Ascending aorta (tissue), 2 donors: Measurements from ENCODE around the gene PMM2. TPM values are rescaled to one million over a fixed set of nuclear protein-coding genes. Genes with fewer than 3 reads are reported as not detected.

Experiments
- DNase-seq, 2 donors: peaks; one replicate each; pipeline ENCODE4 v3.0.0-alpha.2; 2019; ENCODE audit warnings: low spot score in 2 of 2
- H3K27ac ChIP-seq, 2 donors: fragments of 200-600 bp; sonication (generic); one replicate each; pipeline ENCODE4 v1.5.1; 2016 to 2017; ENCODE audit warnings: mild to moderate bottlenecking in 1 of 2
- H3K27me3 ChIP-seq: fragments of 200-600 bp; sonication (generic); one replicate; pipeline ENCODE4 v1.5.1; 2017
- H3K36me3 ChIP-seq, 2 donors: fragments of 200-600 bp; sonication (generic); one replicate each; pipeline ENCODE4 v1.5.1; 2016
- H3K4me1 ChIP-seq, 2 donors: fragments of 200-600 bp; sonication (generic); one replicate each; pipeline ENCODE4 v1.5.1; 2016 to 2017; ENCODE audit warnings: mild to moderate bottlenecking in 1 of 2
- H3K4me3 ChIP-seq, 2 donors: fragments of 200-600 bp; sonication (generic); one replicate each; pipeline ENCODE4 v1.5.1; 2016 to 2017; ENCODE audit warnings: mild to moderate bottlenecking in 1 of 2
- H3K9me3 ChIP-seq, 2 donors: fragments of 200-600 bp; sonication (generic); one replicate each; pipeline ENCODE4 v1.5.1; 2016
- intact Hi-C: fragments of 100-400 bp; cut with DNase I; formaldehyde crosslinking; loops from one replicate; pipeline ENCODE4 v1.15.1; 2023
- total RNA-seq: library from RNA; depleted of rRNA; stranded (reverse); fragments of >200 nt; gene quantifications from one replicate; pipeline ENCODE4 v1.1.0, GENCODE V29; 2016
- TF ChIP-seq, protein P1 (sequence below), 3 experiments: fragments of 200-600 bp in 2 of 3; fragments of 450-650 bp in 1 of 3; sonication (generic) in 2 of 3; IDR thresholded peaks; one replicate each; pipeline ENCODE4 v1.5.1; 2016 to 2019; ENCODE audit warnings: antibody characterized with exemption in 3 of 3, mild to moderate bottlenecking in 1 of 3, moderate library complexity in 1 of 3

Gene PMM2
- total RNA-seq, 1 donor from 2014 or later = 17.9 TPM

DNA sequence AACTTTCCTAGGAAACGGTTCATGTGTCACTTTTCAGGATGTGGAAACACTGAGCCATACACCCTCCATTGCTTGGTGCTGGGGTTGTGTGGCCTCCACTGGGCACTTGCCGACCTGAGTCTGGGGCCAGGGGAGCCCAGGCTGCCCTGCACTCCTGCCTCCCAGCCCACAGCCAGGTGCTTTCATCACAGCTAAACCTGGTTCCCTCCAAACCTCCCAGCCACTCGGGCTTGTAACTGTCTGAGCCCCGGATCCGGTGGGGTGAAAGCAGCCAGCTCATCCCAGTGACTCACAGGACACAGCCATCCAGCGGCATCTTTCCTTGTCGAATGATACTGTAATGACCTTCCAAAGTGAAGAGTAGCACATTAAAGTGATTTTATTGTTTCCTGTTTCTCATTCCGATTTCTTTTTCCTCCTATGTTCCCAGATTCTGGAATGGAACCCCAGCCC is 51.3 kb downstream of the PMM2 start:
- no peaks in the 10 kb centered on the region for H3K27me3 ChIP-seq
- no peaks in the 10 kb centered on the region for H3K9me3 ChIP-seq
- H3K36me3 ChIP-seq = peaks cover 24 to 46% of the 10 kb centered on the region in 2 donors
- peaks cover 0 to 6% of the 10 kb centered on the region in 2 donors for H3K4me1 ChIP-seq
- intact Hi-C loops = no loop called here
- TF ChIP-seq, protein P1, sequence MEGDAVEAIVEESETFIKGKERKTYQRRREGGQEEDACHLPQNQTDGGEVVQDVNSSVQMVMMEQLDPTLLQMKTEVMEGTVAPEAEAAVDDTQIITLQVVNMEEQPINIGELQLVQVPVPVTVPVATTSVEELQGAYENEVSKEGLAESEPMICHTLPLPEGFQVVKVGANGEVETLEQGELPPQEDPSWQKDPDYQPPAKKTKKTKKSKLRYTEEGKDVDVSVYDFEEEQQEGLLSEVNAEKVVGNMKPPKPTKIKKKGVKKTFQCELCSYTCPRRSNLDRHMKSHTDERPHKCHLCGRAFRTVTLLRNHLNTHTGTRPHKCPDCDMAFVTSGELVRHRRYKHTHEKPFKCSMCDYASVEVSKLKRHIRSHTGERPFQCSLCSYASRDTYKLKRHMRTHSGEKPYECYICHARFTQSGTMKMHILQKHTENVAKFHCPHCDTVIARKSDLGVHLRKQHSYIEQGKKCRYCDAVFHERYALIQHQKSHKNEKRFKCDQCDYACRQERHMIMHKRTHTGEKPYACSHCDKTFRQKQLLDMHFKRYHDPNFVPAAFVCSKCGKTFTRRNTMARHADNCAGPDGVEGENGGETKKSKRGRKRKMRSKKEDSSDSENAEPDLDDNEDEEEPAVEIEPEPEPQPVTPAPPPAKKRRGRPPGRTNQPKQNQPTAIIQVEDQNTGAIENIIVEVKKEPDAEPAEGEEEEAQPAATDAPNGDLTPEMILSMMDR (IDR thresholded peaks at IDR 0.05) = no peak
- H3K27ac ChIP-seq = peak overlapping the region in 1 of 2 donors; percentile 3
- no peak for DNase-seq
- H3K4me3 ChIP-seq = no peak overlapping the region

DNA sequence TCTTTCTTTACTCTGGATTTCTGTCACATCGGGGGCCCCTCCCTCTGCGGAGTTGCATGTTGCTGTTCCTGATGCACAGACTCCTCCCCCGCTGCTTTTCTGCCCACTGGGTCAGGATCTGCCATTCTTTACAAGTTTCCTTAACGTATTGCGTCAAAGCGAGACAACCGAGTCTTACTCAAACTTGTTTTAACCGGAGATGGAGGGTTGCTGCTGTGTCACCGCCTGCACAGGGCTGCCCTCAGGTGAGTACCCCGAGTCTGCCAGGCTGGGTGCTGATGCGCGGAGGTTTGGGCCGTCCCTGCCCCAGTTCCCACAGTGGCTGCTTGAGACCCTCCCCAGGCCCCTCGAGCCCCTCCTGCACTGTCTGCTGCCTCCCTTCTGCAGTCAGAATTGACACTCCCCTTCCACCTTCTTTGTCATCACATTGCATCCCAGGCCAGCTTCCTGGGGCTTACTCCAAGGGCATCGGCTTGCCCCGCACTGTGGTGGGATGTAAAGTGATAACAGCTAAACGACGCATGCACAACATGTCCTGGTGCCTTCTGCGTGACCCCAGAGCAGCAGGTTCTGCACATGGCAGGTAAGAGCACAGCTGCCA is 51.9 kb downstream of the PMM2 start:
- TF ChIP-seq, protein P1 (IDR thresholded peaks at IDR 0.05) = no peak

DNA sequence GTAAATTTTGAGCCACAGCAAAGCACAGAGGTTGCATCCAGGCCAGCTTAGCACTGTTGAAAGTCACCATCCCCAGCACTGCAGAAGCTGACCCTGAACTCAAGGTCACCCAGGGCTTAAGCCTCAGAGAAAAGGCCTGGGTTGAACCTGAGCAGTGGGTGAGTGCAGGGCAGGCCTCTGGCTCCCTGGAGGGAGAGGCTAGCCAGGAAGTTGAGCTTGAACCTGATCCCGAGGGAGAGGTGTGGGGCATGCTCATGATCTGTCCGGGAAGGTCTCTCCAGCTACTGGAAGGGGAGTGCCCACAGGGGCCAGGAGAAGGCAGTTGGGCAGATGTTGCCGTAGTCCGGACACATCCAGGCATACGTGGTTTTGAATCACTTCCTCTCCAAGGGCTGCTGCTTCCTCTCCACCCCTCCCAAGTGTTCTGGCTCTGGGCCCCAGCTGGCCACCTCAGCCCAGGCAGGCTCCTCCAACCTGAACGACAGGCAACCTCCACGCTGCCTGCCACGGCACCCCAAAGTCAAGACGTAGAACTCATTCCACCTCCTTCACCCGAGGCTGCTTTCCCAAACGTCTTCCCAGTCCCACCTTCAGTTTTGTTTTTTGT is 52.7 kb downstream of the PMM2 start:
- peak in 1 of 2 donors; percentile 82 for DNase-seq
- no peak overlapping the region for H3K4me3 ChIP-seq
- H3K9me3 ChIP-seq = no peaks in the 10 kb centered on the region
- H3K4me1 ChIP-seq = peaks cover 0 to 6% of the 10 kb centered on the region in 2 donors
- peaks cover 34 to 60% of the 10 kb centered on the region in 2 donors for H3K36me3 ChIP-seq
- H3K27me3 ChIP-seq = no peaks in the 10 kb centered on the region
- intact Hi-C loops = no loop called here
- TF ChIP-seq, protein P1 (IDR thresholded peaks at IDR 0.05) = no peak
- H3K27ac ChIP-seq = peak overlapping the region; percentile 36 to 37

More for the DNA sequence above, 51.9 kb downstream of the PMM2 start:
- intact Hi-C loops = no loop called here
- H3K4me3 ChIP-seq = no peak overlapping the region
- H3K36me3 ChIP-seq = peaks cover 25 to 52% of the 10 kb centered on the region in 2 donors
- peak overlapping the region; percentile 36 to 37 for H3K27ac ChIP-seq
- no peak for DNase-seq
- H3K27me3 ChIP-seq = no peaks in the 10 kb centered on the region
- peaks cover 0 to 6% of the 10 kb centered on the region in 2 donors for H3K4me1 ChIP-seq
- no peaks in the 10 kb centered on the region for H3K9me3 ChIP-seq

DNA sequence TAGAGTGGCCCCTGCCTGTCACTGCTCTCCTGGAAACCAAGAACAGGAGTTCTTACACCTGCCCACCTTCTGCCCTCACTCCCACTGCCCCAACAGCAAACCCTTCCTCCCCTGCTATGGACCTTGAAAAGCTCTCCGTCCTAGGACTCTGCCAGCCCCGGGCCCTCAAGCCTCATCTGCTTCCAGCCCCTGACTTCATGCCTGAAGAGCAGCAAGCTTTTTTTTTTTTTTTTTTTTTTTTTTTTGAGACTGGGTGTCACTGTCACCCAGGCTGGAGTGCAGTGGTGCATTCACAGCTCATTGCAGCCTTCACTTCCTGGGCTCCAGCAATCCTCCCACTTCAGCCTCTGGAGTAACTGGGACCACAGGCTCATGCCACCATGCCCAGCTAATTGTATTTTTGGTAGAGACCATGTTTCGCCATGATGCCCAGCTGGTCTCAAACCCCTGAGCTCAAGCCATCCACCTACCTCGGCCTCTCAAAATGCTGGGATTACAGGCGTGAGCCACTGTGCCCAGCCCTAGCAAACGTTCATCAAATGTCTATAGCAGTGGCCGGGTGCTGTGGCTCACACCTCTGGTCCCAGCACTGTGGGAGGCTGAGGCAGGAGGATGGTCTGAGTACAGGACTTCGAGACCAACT is 54.2 kb downstream of the PMM2 start:
- peaks cover 0 to 6% of the 10 kb centered on the region in 2 donors for H3K4me1 ChIP-seq
- no peak overlapping the region for H3K4me3 ChIP-seq
- no peak overlapping the region for H3K27ac ChIP-seq
- no peaks in the 10 kb centered on the region for H3K27me3 ChIP-seq
- peak in 1 of 2 donors; percentile 52 for DNase-seq
- intact Hi-C loops = no loop called here
- H3K9me3 ChIP-seq = no peaks in the 10 kb centered on the region
- TF ChIP-seq, protein P1 (IDR thresholded peaks at IDR 0.05) = no peak
- H3K36me3 ChIP-seq = peaks cover 47 to 73% of the 10 kb centered on the region in 2 donors

DNA sequence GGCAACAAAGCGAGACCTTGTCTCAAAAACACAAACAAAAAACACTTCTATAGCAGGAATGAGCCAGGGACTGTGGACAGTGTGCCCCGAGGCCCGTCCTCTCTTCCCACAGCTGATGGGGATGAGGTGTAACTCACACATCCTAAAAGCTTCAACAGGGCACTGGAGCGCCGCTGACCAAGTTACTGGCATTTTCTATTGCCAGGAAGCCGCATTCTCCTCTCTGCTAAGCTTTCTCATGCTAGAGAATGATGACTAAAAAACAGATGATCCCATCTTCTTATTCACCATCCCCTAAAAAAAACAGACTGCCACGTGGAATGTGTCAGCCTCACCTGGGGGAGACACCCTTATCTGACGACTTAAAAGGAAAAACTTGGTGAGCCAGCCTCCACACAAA is 54.9 kb downstream of the PMM2 start:
- intact Hi-C loops = no loop called here
- peaks cover 48 to 72% of the 10 kb centered on the region in 2 donors for H3K36me3 ChIP-seq
- H3K27ac ChIP-seq = no peak overlapping the region
- H3K9me3 ChIP-seq = no peaks in the 10 kb centered on the region
- no peaks in the 10 kb centered on the region for H3K27me3 ChIP-seq
- no peak overlapping the region for H3K4me3 ChIP-seq
- TF ChIP-seq, protein P1 (IDR thresholded peaks at IDR 0.05) = no peak
- H3K4me1 ChIP-seq = peaks cover 0 to 6% of the 10 kb centered on the region in 2 donors
- DNase-seq = peak in 1 of 2 donors; percentile 44
